ENCODE measurements around the gene SLC17A4. TPM values are rescaled to one million over a fixed set of nuclear protein-coding genes. Genes with fewer than 3 reads are reported as not detected.

Gene SLC17A4
- total RNA-seq, 1 experiment from 2014 or later = not detected

- Histone ChIP-seq H4K20me1 (ENCODE audit: control insufficient read depth, insufficient read depth, insufficient read length) (no peaks in the 10 kb centered on the region), H2AK5ac (ENCODE audit: insufficient read length, low read length) (no peak overlapping the region), H3K14ac (ENCODE audit: insufficient read depth, low read length) (no peak overlapping the region), H4K8ac (replicated peaks; ENCODE audit: insufficient read length, low read depth, low read length) (no peak overlapping the region), H2BK15ac (ENCODE audit: low read depth, low read length) (no peak overlapping the region), H3K56ac (ENCODE audit: insufficient read length, low read depth, low read length) (no peak overlapping the region), H2BK20ac (ENCODE audit: low read depth, low read length, poor library complexity, severe bottlenecking) (no peak overlapping the region), H3K23me2 (ENCODE audit: insufficient read length, low read depth, low read length, poor library complexity, severe bottlenecking) (no peaks in the 10 kb centered on the region), H3K18ac (ENCODE audit: insufficient read length, low read depth, low read length) (no peak overlapping the region), H3K9me3 (ENCODE audit: control insufficient read depth, low read depth, low read length) (no peaks in the 10 kb centered on the region), H3K4me1 (ENCODE audit: insufficient read depth, low read length) (no peaks in the 10 kb centered on the region), H2AFZ (ENCODE audit: low read length) (no peak overlapping the region), H4K5ac (ENCODE audit: insufficient read length, low read depth, low read length) (no peak overlapping the region), H3K79me1 (ENCODE audit: insufficient read depth, low read depth, low read length, poor library complexity, severe bottlenecking) (no peaks in the 10 kb centered on the region), H2BK120ac (ENCODE audit: low read depth, low read length, poor library complexity, severe bottlenecking) (no peak overlapping the region), H2BK5ac (ENCODE audit: insufficient read length, low read length) (no peak overlapping the region), H3K9ac (ENCODE audit: extremely low read depth, insufficient read length, low read length) (no peak overlapping the region), H3K27me3 (ENCODE audit: insufficient read depth, low read length) (no peaks in the 10 kb centered on the region), H4K91ac (ENCODE audit: insufficient read length, low read depth, low read length) (no peak overlapping the region), H3K23ac (ENCODE audit: insufficient read length, low read depth, low read length) (no peak overlapping the region), H3K79me2 (ENCODE audit: insufficient read depth, low read length) (no peaks in the 10 kb centered on the region), H3T11ph (ENCODE audit: low read length) (no peak overlapping the region), H3K4me2 (ENCODE audit: insufficient read depth, insufficient read length, low read length) (no peak overlapping the region), H3K4ac (ENCODE audit: low read depth, low read length) (no peak overlapping the region), H2BK12ac (ENCODE audit: insufficient read length, low read depth, low read length) (no peak overlapping the region), H3K27ac (ENCODE audit: insufficient read length, low read depth, low read length) (no peak overlapping the region)
- no peaks in the 10 kb centered on the region for H3K4me1 Mint-ChIP-seq
- H3K27me3 Mint-ChIP-seq (ENCODE audit: low read depth) = no peaks in the 10 kb centered on the region
- no peak overlapping the region for H3K4me3 Mint-ChIP-seq
- no peak overlapping the region for H3K27ac Mint-ChIP-seq
- TF ChIP-seq, protein P1, sequence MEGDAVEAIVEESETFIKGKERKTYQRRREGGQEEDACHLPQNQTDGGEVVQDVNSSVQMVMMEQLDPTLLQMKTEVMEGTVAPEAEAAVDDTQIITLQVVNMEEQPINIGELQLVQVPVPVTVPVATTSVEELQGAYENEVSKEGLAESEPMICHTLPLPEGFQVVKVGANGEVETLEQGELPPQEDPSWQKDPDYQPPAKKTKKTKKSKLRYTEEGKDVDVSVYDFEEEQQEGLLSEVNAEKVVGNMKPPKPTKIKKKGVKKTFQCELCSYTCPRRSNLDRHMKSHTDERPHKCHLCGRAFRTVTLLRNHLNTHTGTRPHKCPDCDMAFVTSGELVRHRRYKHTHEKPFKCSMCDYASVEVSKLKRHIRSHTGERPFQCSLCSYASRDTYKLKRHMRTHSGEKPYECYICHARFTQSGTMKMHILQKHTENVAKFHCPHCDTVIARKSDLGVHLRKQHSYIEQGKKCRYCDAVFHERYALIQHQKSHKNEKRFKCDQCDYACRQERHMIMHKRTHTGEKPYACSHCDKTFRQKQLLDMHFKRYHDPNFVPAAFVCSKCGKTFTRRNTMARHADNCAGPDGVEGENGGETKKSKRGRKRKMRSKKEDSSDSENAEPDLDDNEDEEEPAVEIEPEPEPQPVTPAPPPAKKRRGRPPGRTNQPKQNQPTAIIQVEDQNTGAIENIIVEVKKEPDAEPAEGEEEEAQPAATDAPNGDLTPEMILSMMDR (conservative IDR thresholded peaks at IDR 0.05) = no peak
- no peaks in the 10 kb centered on the region for H3K36me3 Mint-ChIP-seq (ENCODE audit: insufficient read depth in 1 of 3, low read depth in 3 of 3)
- DNase-seq = no peak
- H3K9me3 Mint-ChIP-seq = no peaks in the 10 kb centered on the region
Measured at GRCh38 chr6:25753079-25753478, 1.5 kb upstream of the SLC17A4 start.
